Tibial nerve (tissue), 4 donors: Measurements from ENCODE around the gene SCAPER.

ENCODE experiments used
- EP300 ChIP-seq, 2 donors: sonication (generic); formaldehyde crosslinking; IDR thresholded peaks; one replicate each; pipeline ENCODE4 v1.6.1; 2017; ENCODE audit warnings: antibody characterized with exemption in 2 of 2, mild to moderate bottlenecking in 1 of 2
- POLR2A ChIP-seq, 2 donors: fragments of 450-650 bp; IDR thresholded peaks; one replicate each; pipeline ENCODE4 v1.6.1; 2017; ENCODE audit warnings: antibody characterized with exemption in 2 of 2, mild to moderate bottlenecking in 2 of 2, moderate library complexity in 2 of 2
- TF ChIP-seq, protein P1 (sequence below), 5 experiments: fragments of 200-600 bp in 3 of 5; fragments of 450-650 bp in 2 of 5; sonication (generic) in 3 of 5; IDR thresholded peaks; one replicate each; pipeline ENCODE4 v1.5.1; 2016 to 2019; ENCODE audit warnings: antibody characterized with exemption in 5 of 5, mild to moderate bottlenecking in 3 of 5, moderate library complexity in 2 of 5

DNA sequence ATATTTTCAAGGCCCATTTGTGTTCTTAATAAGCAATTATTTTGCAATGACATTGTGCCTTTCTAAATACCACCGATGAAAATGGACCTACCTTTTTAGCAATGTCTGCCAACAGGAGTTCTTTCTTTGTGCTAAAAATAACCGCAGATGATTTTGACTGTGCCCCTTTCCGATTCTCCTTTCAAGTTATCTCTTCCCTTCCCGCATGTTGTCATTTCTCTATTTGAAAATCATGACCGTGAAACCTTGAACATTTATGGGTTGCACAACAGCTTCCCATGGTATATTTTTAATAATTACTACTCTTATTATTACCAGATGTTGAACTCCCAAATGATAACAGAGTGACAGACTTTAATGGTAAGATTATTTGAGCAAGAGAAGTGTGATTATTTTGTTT is 583.5 kb downstream of the SCAPER start:
- TF ChIP-seq, protein P1, sequence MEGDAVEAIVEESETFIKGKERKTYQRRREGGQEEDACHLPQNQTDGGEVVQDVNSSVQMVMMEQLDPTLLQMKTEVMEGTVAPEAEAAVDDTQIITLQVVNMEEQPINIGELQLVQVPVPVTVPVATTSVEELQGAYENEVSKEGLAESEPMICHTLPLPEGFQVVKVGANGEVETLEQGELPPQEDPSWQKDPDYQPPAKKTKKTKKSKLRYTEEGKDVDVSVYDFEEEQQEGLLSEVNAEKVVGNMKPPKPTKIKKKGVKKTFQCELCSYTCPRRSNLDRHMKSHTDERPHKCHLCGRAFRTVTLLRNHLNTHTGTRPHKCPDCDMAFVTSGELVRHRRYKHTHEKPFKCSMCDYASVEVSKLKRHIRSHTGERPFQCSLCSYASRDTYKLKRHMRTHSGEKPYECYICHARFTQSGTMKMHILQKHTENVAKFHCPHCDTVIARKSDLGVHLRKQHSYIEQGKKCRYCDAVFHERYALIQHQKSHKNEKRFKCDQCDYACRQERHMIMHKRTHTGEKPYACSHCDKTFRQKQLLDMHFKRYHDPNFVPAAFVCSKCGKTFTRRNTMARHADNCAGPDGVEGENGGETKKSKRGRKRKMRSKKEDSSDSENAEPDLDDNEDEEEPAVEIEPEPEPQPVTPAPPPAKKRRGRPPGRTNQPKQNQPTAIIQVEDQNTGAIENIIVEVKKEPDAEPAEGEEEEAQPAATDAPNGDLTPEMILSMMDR (IDR thresholded peaks at IDR 0.05), result no peak
- TF ChIP-seq POLR2A (IDR thresholded peaks at IDR 0.05) (no peak), EP300 (IDR thresholded peaks at IDR 0.05) (no peak)
